Skin epidermis (tissue), 12 donors: ENCODE data around the gene C1GALT1.
"Not testable (repeated sequence)": the region's sequence is repeated elsewhere in the genome, so short reads cannot be mapped to it uniquely, and the experiment has no call there.

Source experiments
- H3K27ac ChIP-seq, 21 experiments: fragments of 200-600 bp; sonication (generic) in 11 of 21; one replicate each; pipeline ENCODE4 v1.5.0; 2020; ENCODE audit warnings: mild to moderate bottlenecking in 3 of 21, inconsistent platforms in 2 of 21, moderate library complexity in 2 of 21
- H3K4me3 ChIP-seq, 7 experiments: fragments of 200-600 bp; sonication (generic) in 2 of 7; one replicate each; pipeline ENCODE4 v1.5.0; 2020; ENCODE audit warnings: inconsistent platforms in 2 of 7, mild to moderate bottlenecking in 2 of 7, moderate library complexity in 1 of 7

Gene C1GALT1

GRCh38 chr7:7192798-7193788 is 10.7 kb downstream of the C1GALT1 start:
- H3K27ac ChIP-seq, H3K4me3 ChIP-seq: not testable (repeated sequence)

- not testable (repeated sequence) for H3K27ac ChIP-seq
Measured at GRCh38 chr7:7199592-7199991, 17.2 kb downstream of the C1GALT1 start.

GRCh38 chr7:7200255-7200654 is 17.9 kb downstream of the C1GALT1 start:
- not testable (repeated sequence) for H3K27ac ChIP-seq, H3K4me3 ChIP-seq

More at GRCh38 chr7:7199592-7199991, 17.2 kb downstream of the C1GALT1 start:
- not testable (repeated sequence) for H3K4me3 ChIP-seq

- Histone ChIP-seq H3K27ac (peak overlapping the region in 10 of 21 experiments; percentile 1 to 56 (median 38)), H3K4me3 (no peak overlapping the region)
Measured at GRCh38 chr7:7201578-7202374, 19.4 kb downstream of the C1GALT1 start.

GRCh38 chr7:7202375-7202720 is 20.0 kb downstream of the C1GALT1 start:
- peak overlapping the region in 3 of 21 experiments; percentile 14 to 56 (median 36) for H3K27ac ChIP-seq
- H3K4me3 ChIP-seq, result no peak overlapping the region

- Histone ChIP-seq H3K27ac (no peak overlapping the region), H3K4me3 (no peak overlapping the region)
Measured at GRCh38 chr7:7203813-7204575, 21.6 kb downstream of the C1GALT1 start.

- Histone ChIP-seq H3K27ac (no peak overlapping the region), H3K4me3 (no peak overlapping the region)
Measured at GRCh38 chr7:7207876-7208275, 25.5 kb downstream of the C1GALT1 start.

- no peak overlapping the region for H3K4me3 ChIP-seq
- no peak overlapping the region for H3K27ac ChIP-seq
Measured at GRCh38 chr7:7208520-7208919, 26.2 kb downstream of the C1GALT1 start.

- H3K27ac ChIP-seq, result no peak overlapping the region
- H3K4me3 ChIP-seq, result no peak overlapping the region
Measured at GRCh38 chr7:7209412-7210050, 27.2 kb downstream of the C1GALT1 start.

GRCh38 chr7:7210475-7211237 is 28.3 kb downstream of the C1GALT1 start:
- Histone ChIP-seq H3K4me3 (no peak overlapping the region), H3K27ac (no peak overlapping the region)

GRCh38 chr7:7212612-7213011 is 30.3 kb downstream of the C1GALT1 start:
- Histone ChIP-seq H3K27ac (no peak overlapping the region), H3K4me3 (no peak overlapping the region)

- no peak overlapping the region for H3K4me3 ChIP-seq
Measured at GRCh38 chr7:7214398-7215347, 32.3 kb downstream of the C1GALT1 start.

GRCh38 chr7:7216279-7216678 is 33.9 kb downstream of the C1GALT1 start:
- Histone ChIP-seq H3K4me3 (no peak overlapping the region), H3K27ac (no peak overlapping the region)

More at GRCh38 chr7:7214398-7215347, 32.3 kb downstream of the C1GALT1 start:
- H3K27ac ChIP-seq, result no peak overlapping the region

- no peak overlapping the region for H3K4me3 ChIP-seq
- no peak overlapping the region for H3K27ac ChIP-seq
Measured at GRCh38 chr7:7219216-7219615, 36.9 kb downstream of the C1GALT1 start.

GRCh38 chr7:7220821-7221220 is 38.5 kb downstream of the C1GALT1 start:
- H3K4me3 ChIP-seq, result no peak overlapping the region
- H3K27ac ChIP-seq, result peak overlapping the region in 1 of 21 experiments; percentile 34

- H3K27ac ChIP-seq, result peak overlapping the region in 2 of 21 experiments; percentile 15 to 34
- H3K4me3 ChIP-seq, result no peak overlapping the region
Measured at GRCh38 chr7:7221599-7222038, 39.3 kb downstream of the C1GALT1 start.

- no peak overlapping the region for H3K4me3 ChIP-seq
- H3K27ac ChIP-seq, result no peak overlapping the region
Measured at GRCh38 chr7:7223250-7223649, 40.9 kb downstream of the C1GALT1 start.
